ENCODE data around the gene COASY. TPM values are rescaled to one million over a fixed set of nuclear protein-coding genes. Genes with fewer than 3 reads are reported as not detected.
A peak's percentile ranks its signal among the peaks of the same experiment; 100 is the strongest.

Gene COASY
- total RNA-seq, 1 donor from 2014 or later, result 51.7 TPM

DNA sequence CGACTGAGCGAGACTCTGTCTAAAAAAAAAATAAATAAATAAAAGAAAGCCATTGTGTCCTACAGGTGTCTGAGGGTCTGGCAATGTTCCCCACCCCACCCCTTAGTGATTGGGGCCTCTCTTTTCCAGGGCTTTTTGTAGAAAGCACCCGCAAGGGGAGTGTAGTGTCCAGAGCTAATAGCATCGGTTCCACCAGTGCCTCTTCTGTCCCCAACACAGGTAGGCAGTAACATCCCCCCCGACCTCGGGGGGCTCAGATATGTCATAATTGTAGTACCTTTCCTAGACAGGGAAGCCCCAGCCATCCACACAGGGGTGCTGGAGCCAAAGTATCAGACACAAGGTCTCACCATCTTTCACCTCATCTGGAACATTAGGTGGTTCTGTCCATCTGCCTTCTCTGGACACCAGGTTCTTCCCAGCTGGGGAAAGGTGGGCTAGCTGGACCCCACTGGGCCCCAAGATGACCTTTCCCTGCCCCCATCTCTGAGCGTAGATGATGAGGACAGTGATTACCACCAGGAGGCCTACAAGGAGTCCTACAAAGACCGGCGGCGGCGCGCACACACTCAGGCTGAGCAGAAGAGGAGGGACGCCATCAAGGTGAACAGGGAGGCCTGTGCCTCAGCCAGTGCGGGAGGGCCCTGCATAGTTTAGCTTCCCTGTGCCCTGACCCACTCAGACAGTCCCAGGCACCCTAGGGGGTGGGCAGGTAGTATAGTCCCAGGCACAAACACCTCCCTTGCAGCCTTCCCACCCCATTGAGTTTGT lies 6.6 kb downstream of the COASY start:
- H3K9me3 Mint-ChIP-seq (ENCODE audit: unreplicated experiment), result no peaks in the 10 kb centered on the region
- TF ChIP-seq, protein P1, sequence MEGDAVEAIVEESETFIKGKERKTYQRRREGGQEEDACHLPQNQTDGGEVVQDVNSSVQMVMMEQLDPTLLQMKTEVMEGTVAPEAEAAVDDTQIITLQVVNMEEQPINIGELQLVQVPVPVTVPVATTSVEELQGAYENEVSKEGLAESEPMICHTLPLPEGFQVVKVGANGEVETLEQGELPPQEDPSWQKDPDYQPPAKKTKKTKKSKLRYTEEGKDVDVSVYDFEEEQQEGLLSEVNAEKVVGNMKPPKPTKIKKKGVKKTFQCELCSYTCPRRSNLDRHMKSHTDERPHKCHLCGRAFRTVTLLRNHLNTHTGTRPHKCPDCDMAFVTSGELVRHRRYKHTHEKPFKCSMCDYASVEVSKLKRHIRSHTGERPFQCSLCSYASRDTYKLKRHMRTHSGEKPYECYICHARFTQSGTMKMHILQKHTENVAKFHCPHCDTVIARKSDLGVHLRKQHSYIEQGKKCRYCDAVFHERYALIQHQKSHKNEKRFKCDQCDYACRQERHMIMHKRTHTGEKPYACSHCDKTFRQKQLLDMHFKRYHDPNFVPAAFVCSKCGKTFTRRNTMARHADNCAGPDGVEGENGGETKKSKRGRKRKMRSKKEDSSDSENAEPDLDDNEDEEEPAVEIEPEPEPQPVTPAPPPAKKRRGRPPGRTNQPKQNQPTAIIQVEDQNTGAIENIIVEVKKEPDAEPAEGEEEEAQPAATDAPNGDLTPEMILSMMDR (IDR thresholded peaks at IDR 0.05), result no peak
- H3K4me3 Mint-ChIP-seq (ENCODE audit: unreplicated experiment), result peak overlapping the region; percentile 91
- H3K27ac Mint-ChIP-seq (ENCODE audit: unreplicated experiment), result peak overlapping the region; percentile 92
- peaks cover 18% of the 10 kb centered on the region for H3K4me1 Mint-ChIP-seq (ENCODE audit: unreplicated experiment)
- H3K36me3 Mint-ChIP-seq (ENCODE audit: unreplicated experiment), result peaks cover 27% of the 10 kb centered on the region
- no peaks in the 10 kb centered on the region for H3K27me3 Mint-ChIP-seq (ENCODE audit: unreplicated experiment)
- no peak for DNase-seq (ENCODE audit: extremely low spot score, unreplicated experiment)

DNA sequence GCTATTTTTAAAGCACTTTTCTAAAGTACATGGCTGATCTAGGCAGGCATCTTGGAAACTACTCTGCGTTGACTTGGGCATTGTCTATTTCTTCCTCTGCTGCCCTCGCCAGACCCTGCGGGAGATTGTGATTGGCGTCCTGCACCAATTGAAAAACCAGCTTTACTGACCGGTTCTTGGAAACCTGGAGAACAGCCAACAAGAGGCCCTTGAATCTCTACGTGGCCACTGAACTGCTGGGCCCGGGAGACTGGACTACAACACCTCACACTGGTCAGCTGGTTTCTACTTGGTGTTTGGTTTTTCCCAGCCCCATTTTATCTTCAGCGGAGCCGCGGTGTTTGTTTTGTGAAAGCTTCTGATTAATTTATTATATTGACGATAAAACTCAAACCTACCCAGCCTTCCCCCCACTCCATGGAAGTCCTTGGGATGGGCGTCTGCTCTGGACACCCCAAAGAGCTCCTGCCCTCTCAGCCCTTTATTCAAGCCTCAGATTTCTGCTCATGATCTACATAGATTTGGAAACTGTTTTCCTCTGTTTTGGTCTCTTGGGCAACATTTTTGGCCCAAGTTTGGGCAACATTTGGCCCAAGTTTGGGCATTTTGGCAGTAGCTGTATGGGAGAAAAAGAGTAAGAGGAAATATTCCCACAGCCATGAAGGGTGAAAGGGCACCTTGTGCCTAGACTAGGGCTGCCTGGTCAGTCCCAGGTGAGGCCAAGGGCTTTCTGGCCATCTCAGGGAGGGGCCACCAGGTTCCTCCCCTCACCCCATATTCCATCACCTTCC lies 9.7 kb downstream of the COASY start:
- no peak overlapping the region for H3K27ac Mint-ChIP-seq (ENCODE audit: unreplicated experiment)
- no peak for DNase-seq (ENCODE audit: extremely low spot score, unreplicated experiment)
- TF ChIP-seq, protein P1 (IDR thresholded peaks at IDR 0.05), result no peak
- H3K4me1 Mint-ChIP-seq (ENCODE audit: unreplicated experiment), result peaks cover 16% of the 10 kb centered on the region
- peaks cover 33% of the 10 kb centered on the region for H3K36me3 Mint-ChIP-seq (ENCODE audit: unreplicated experiment)
- no peak overlapping the region for H3K4me3 Mint-ChIP-seq (ENCODE audit: unreplicated experiment)
- H3K9me3 Mint-ChIP-seq (ENCODE audit: unreplicated experiment), result no peaks in the 10 kb centered on the region
- no peaks in the 10 kb centered on the region for H3K27me3 Mint-ChIP-seq (ENCODE audit: unreplicated experiment)

DNA sequence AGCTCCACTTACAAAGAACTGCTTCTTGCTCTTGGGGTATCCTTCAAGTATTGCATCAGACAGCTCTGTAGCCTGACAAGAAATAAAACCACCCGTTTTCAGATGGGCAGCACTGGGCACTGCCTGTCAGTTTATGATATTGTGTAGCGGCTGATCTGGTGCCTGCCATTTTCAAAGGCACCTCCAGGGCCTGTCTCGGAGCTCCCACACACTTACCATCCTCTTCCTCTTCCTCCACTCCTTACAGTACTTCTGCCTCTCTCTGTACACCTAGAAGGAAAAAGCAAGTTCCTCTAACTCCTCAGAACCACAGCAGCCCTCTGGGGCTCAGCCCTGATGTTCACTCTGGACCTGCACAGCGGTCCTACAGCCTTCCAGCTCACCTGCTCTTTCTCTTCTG lies 11.1 kb downstream of the COASY start:
- no peaks in the 10 kb centered on the region for H3K27me3 Mint-ChIP-seq (ENCODE audit: unreplicated experiment)
- TF ChIP-seq, protein P1 (IDR thresholded peaks at IDR 0.05), result no peak
- peaks cover 16% of the 10 kb centered on the region for H3K4me1 Mint-ChIP-seq (ENCODE audit: unreplicated experiment)
- no peak overlapping the region for H3K4me3 Mint-ChIP-seq (ENCODE audit: unreplicated experiment)
- no peaks in the 10 kb centered on the region for H3K9me3 Mint-ChIP-seq (ENCODE audit: unreplicated experiment)
- H3K36me3 Mint-ChIP-seq (ENCODE audit: unreplicated experiment), result peaks cover 31% of the 10 kb centered on the region
- no peak for DNase-seq (ENCODE audit: extremely low spot score, unreplicated experiment)
- no peak overlapping the region for H3K27ac Mint-ChIP-seq (ENCODE audit: unreplicated experiment)

DNA sequence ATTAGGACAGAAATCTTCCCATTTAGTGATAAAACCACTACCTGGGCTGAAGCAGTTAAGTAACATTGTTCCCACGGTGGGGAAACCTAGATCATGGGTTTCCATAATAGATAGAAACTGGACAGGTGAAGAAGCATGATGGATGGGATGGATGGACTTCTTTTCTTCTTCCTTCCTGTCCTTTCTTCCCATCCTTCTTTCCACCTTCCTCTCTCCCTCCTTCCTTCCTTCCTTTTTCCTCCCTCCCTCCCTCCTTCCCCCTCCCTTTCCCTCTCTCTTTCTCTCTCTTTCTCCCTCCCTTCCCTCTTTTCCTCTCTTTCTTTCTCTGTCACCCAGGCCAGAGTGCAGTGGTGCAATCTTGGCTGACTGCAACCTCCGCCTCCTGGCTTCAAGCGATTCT lies 12.5 kb downstream of the COASY start:
- H3K4me3 Mint-ChIP-seq (ENCODE audit: unreplicated experiment), result no peak overlapping the region
- peaks cover 23% of the 10 kb centered on the region for H3K4me1 Mint-ChIP-seq (ENCODE audit: unreplicated experiment)
- DNase-seq (ENCODE audit: extremely low spot score, unreplicated experiment), result no peak
- peaks cover 28% of the 10 kb centered on the region for H3K36me3 Mint-ChIP-seq (ENCODE audit: unreplicated experiment)
- no peaks in the 10 kb centered on the region for H3K9me3 Mint-ChIP-seq (ENCODE audit: unreplicated experiment)
- no peaks in the 10 kb centered on the region for H3K27me3 Mint-ChIP-seq (ENCODE audit: unreplicated experiment)
- H3K27ac Mint-ChIP-seq (ENCODE audit: unreplicated experiment), result no peak overlapping the region
- TF ChIP-seq, protein P1 (IDR thresholded peaks at IDR 0.05), result no peak

DNA sequence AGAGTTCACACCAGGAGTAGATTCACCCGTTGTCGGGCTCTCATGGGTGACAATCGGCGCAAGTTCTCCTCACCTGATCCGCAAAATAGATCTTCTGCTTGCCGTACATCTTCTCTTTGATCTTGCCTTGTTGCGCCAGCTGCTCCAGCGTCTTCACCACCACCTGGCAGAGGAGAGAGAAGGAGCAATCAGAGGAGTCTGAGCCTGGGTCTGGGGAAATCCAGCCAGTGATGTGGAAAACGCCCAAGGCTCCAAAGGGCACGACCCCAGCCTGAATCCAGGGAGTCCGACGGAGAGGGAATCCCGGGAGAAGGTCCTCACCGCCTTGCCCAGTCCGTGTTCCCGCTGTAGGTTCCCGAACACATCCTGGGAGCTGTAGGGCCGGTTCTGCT lies 15.2 kb downstream of the COASY start:
- TF ChIP-seq, protein P1 (IDR thresholded peaks at IDR 0.05), result no peak

More for the DNA sequence above, 15.2 kb downstream of the COASY start:
- peaks cover 23% of the 10 kb centered on the region for H3K4me1 Mint-ChIP-seq (ENCODE audit: unreplicated experiment)
- DNase-seq (ENCODE audit: extremely low spot score, unreplicated experiment), result no peak
- H3K27me3 Mint-ChIP-seq (ENCODE audit: unreplicated experiment), result no peaks in the 10 kb centered on the region
- H3K27ac Mint-ChIP-seq (ENCODE audit: unreplicated experiment), result peak overlapping the region; percentile 98
- peaks cover 23% of the 10 kb centered on the region for H3K36me3 Mint-ChIP-seq (ENCODE audit: unreplicated experiment)
- peak overlapping the region; percentile 98 for H3K4me3 Mint-ChIP-seq (ENCODE audit: unreplicated experiment)
- H3K9me3 Mint-ChIP-seq (ENCODE audit: unreplicated experiment), result no peaks in the 10 kb centered on the region

All from osteocyte (in vitro differentiated cells).